GM23248 (cell line): ENCODE data around the gene NUP160. TPM values are rescaled to one million over a fixed set of nuclear protein-coding genes. Genes with fewer than 3 reads are reported as not detected.
"Not testable (repeated sequence)": the region's sequence is repeated elsewhere in the genome, so short reads cannot be mapped to it uniquely, and the experiment has no call there.

ENCODE experiments used
- DNase-seq: peaks from one replicate; pipeline ENCODE4 v3.0.0-alpha.2; 2015
- H2AFZ ChIP-seq: fragments of 200-600 bp; sonication (generic); 2 replicates; pipeline ENCODE4 v1.6.1; 2016; ENCODE audit warnings: antibody characterized with exemption
- H3F3A ChIP-seq: fragments of 200-600 bp; sonication (generic); 2 replicates; pipeline ENCODE4 v1.6.1; 2016; ENCODE audit warnings: mild to moderate bottlenecking, antibody characterized with exemption, mixed run types; ENCODE audit not compliant: insufficient read depth
- H3K27ac ChIP-seq: fragments of 200-600 bp; sonication (generic); 2 replicates; pipeline ENCODE4 v1.5.1; 2016; ENCODE audit warnings: mild to moderate bottlenecking
- H3K27me3 ChIP-seq: fragments of 200-600 bp; sonication (generic); replicated peaks from 2 replicates; pipeline ENCODE4 v1.6.1; 2016; ENCODE audit warnings: mild to moderate bottlenecking; ENCODE audit not compliant: insufficient read depth
- H3K36me3 ChIP-seq: fragments of 200-600 bp; sonication (generic); 2 replicates; pipeline ENCODE4 v1.6.1; 2016; ENCODE audit warnings: low read depth, mild to moderate bottlenecking
- H3K4me1 ChIP-seq: fragments of 200-600 bp; sonication (generic); 2 replicates; pipeline ENCODE4 v1.6.1; 2016; ENCODE audit warnings: mild to moderate bottlenecking; ENCODE audit not compliant: insufficient read depth
- H3K4me2 ChIP-seq: fragments of 200-600 bp; sonication (generic); one replicate; pipeline ENCODE4 v1.6.1; 2016; ENCODE audit warnings: mild to moderate bottlenecking; ENCODE audit not compliant: unreplicated experiment
- H3K4me3 ChIP-seq: fragments of 200-600 bp; sonication (generic); 2 replicates; pipeline ENCODE4 v1.5.1; 2016; ENCODE audit warnings: mild to moderate bottlenecking
- H3K79me2 ChIP-seq: fragments of 200-600 bp; sonication (generic); 2 replicates; pipeline ENCODE4 v1.6.1; 2016; ENCODE audit warnings: mild to moderate bottlenecking; ENCODE audit not compliant: insufficient read depth
- H3K9ac ChIP-seq: fragments of 200-600 bp; sonication (generic); 2 replicates; pipeline ENCODE4 v1.6.1; 2016; ENCODE audit warnings: mild to moderate bottlenecking
- H3K9me2 ChIP-seq: fragments of 200-600 bp; sonication (generic); 2 replicates; pipeline ENCODE4 v1.6.1; 2016; ENCODE audit warnings: mixed run types, mild to moderate bottlenecking, moderate library complexity; ENCODE audit not compliant: insufficient read depth
- H3K9me3 ChIP-seq: fragments of 200-600 bp; sonication (generic); one replicate; pipeline ENCODE4 v1.6.1; 2017; ENCODE audit warnings: low read depth
- H4K20me1 ChIP-seq: fragments of 200-600 bp; sonication (generic); 2 replicates; pipeline ENCODE4 v1.6.0; 2016; ENCODE audit not compliant: insufficient read depth
- EZH2 ChIP-seq: fragments of 200-600 bp; sonication (generic); IDR thresholded peaks from 2 replicates; pipeline ENCODE4 v1.6.1; 2018; ENCODE audit warnings: antibody characterized with exemption, mild to moderate bottlenecking; ENCODE audit not compliant: insufficient read depth, poor library complexity, severe bottlenecking
- EZH2phosphoT487 ChIP-seq: fragments of 200-600 bp; sonication (generic); IDR thresholded peaks from 2 replicates; pipeline ENCODE4 v1.6.1; 2018; ENCODE audit warnings: antibody characterized with exemption, moderate library complexity, mild to moderate bottlenecking, low read depth; ENCODE audit not compliant: insufficient read depth
- WGBS, 2 experiments: methylation state at CpG; one replicate each; pipeline ENCODE4 v1.1.6; 2015 to 2017; ENCODE audit warnings: low lambda C conversion rate in 2 of 2, low coverage in 1 of 2; ENCODE audit errors: missing lambda C conversion rate in 2 of 2; 5-methylcytosine and 5-hydroxymethylcytosine counted together
- in situ Hi-C: fragments of 300-500 bp; cut with MboI; formaldehyde crosslinking; loops from 2 replicates; pipeline ENCODE4 v1.15.0; 2020
- polyA plus RNA-seq: library from polyadenylated mRNA; unstranded; fragments of >200 nt; fragmentation: Nextera tagmentation; extraction: Ambion mirVana; gene quantifications from 2 replicates; pipeline ENCODE4 v1.2.1, GENCODE V29; 2016
- total RNA-seq: library from RNA; depleted of rRNA; stranded (reverse); fragments of >200 nt; shearing (Covaris generic); gene quantifications from 2 replicates; pipeline ENCODE4 v1.2.3, GENCODE V29; 2014; rRNA removed

The NUP160 gene, protein sequence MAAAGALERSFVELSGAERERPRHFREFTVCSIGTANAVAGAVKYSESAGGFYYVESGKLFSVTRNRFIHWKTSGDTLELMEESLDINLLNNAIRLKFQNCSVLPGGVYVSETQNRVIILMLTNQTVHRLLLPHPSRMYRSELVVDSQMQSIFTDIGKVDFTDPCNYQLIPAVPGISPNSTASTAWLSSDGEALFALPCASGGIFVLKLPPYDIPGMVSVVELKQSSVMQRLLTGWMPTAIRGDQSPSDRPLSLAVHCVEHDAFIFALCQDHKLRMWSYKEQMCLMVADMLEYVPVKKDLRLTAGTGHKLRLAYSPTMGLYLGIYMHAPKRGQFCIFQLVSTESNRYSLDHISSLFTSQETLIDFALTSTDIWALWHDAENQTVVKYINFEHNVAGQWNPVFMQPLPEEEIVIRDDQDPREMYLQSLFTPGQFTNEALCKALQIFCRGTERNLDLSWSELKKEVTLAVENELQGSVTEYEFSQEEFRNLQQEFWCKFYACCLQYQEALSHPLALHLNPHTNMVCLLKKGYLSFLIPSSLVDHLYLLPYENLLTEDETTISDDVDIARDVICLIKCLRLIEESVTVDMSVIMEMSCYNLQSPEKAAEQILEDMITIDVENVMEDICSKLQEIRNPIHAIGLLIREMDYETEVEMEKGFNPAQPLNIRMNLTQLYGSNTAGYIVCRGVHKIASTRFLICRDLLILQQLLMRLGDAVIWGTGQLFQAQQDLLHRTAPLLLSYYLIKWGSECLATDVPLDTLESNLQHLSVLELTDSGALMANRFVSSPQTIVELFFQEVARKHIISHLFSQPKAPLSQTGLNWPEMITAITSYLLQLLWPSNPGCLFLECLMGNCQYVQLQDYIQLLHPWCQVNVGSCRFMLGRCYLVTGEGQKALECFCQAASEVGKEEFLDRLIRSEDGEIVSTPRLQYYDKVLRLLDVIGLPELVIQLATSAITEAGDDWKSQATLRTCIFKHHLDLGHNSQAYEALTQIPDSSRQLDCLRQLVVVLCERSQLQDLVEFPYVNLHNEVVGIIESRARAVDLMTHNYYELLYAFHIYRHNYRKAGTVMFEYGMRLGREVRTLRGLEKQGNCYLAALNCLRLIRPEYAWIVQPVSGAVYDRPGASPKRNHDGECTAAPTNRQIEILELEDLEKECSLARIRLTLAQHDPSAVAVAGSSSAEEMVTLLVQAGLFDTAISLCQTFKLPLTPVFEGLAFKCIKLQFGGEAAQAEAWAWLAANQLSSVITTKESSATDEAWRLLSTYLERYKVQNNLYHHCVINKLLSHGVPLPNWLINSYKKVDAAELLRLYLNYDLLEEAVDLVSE (N-terminal part only)
- 21.0 and 23.1 TPM in 2 replicates for total RNA-seq
- 18.0 and 19.5 TPM in 2 replicates for polyA plus RNA-seq

DNA sequence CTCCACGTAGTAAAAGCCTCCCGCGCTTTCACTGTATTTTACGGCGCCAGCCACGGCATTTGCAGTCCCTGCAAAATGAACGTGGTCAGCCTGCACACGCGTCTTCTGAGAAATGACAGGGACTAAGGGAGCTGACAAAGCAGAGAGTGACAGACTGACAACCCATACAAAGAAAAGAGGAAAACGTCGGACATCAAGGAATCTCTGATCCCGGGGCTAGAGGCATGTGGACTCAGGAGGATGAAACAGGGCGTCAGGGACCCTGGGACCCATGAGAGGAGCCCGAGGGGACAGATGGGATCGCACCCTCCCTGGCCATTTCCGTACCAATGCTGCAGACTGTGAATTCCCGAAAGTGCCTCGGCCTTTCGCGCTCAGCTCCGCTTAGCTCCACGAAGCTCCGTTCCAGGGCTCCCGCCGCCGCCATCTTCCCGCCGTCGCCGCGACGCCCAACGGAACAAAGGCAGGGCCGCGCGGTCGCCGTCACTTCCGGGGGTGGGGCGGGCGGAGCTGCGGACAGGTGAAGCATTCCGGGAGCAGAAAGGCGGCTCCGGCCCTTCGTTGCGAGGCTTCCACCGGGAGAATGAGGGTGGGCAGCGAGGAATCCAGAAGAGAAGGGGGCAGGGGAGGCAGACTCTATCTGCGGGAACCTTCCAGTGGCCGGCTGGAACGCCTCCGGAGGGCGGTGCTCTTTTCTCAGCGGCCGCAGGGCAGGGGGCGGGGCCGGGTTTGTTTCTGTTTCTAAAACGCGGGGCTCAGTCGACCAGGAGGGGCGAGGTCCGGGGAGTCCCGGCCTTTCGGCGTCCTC lies at the start of gene NUP160:
Gene NUP160, minus strand, starts transcription at position 459 of the 808 bp plus-strand sequence. Its CDS starts 32 bp downstream, at position 427.
- peak; percentile 82 for DNase-seq
- no peak for TF ChIP-seq EZH2phosphoT487
- TF ChIP-seq EZH2: no peak
- H4K20me1 ChIP-seq: no peaks in the 10 kb centered on the region
- in situ Hi-C loops: loop anchor here (10.0 kb wide), 1 partner anchor 77 kb away; no protein-coding TSS in a partner anchor
- peak within 1 kb of the TSS; percentile 85 for H3K9ac ChIP-seq
- H3K36me3 ChIP-seq: peaks cover 4% of the 10 kb centered on the region; the same call in 1 of the 2 replicates
- 0 to 1% methylated on average over 51 to 66 of the region's 66 CpGs for whole genome bisulfite sequencing, 2 experiments
- H3K9me2 ChIP-seq: no peaks in the 10 kb centered on the region
- H3F3A ChIP-seq: no peaks in the 10 kb centered on the region
- H3K9me3 ChIP-seq: no peaks in the 10 kb centered on the region
- peaks cover 7% of the 10 kb centered on the region for H3K4me1 ChIP-seq
- H3K4me2 ChIP-seq: peak within 1 kb of the TSS; percentile 78
- peaks cover 49% of the 10 kb centered on the region for H3K79me2 ChIP-seq
- H2AFZ ChIP-seq: peak within 1 kb of the TSS; percentile 98
- H3K4me3 ChIP-seq: peak within 1 kb of the TSS; percentile 92
- peak within 1 kb of the TSS; percentile 52 for H3K27ac ChIP-seq
- no peaks in the 10 kb centered on the region for H3K27me3 ChIP-seq

DNA sequence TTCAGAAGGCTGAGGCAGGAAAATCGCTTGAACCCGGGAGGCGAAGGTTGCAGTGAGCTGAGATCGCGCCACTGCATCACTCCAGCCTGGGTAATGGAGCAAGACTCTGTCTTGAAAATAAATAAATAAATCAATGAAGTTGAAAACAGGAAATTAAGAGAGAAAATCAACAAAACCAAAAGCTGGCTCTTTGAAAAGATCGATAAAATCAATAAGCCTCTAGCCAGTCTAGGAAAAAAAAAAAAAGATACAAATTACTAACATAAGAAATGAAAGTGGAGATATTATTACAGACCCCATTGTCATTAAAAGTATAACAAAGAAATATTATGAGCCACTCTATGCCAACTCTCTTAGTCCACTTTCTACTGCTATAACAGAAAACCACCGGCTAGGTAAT lies 48.0 kb upstream of the NUP160 start:
- TF ChIP-seq EZH2phosphoT487 (no peak), EZH2 (no peak)
- no peaks in the 10 kb centered on the region for H4K20me1 ChIP-seq
- 94 to 96% methylated on average over 7 of the region's 7 CpGs for WGBS, 2 experiments
- in situ Hi-C loops: no loop called here
- no peak overlapping the region for H3K4me2 ChIP-seq
- H3K9me2 ChIP-seq: no peaks in the 10 kb centered on the region
- no peak for DNase-seq
- H3F3A ChIP-seq: no peaks in the 10 kb centered on the region
- no peaks in the 10 kb centered on the region for H3K4me1 ChIP-seq
- no peak overlapping the region for H3K27ac ChIP-seq
- no peak overlapping the region for H3K4me3 ChIP-seq
- no peaks in the 10 kb centered on the region for H3K79me2 ChIP-seq
- H3K27me3 ChIP-seq: no peaks in the 10 kb centered on the region
- H3K9ac ChIP-seq: no peak overlapping the region
- no peaks in the 10 kb centered on the region for H3K36me3 ChIP-seq
- no peak overlapping the region for H2AFZ ChIP-seq
- H3K9me3 ChIP-seq: no peaks in the 10 kb centered on the region

DNA sequence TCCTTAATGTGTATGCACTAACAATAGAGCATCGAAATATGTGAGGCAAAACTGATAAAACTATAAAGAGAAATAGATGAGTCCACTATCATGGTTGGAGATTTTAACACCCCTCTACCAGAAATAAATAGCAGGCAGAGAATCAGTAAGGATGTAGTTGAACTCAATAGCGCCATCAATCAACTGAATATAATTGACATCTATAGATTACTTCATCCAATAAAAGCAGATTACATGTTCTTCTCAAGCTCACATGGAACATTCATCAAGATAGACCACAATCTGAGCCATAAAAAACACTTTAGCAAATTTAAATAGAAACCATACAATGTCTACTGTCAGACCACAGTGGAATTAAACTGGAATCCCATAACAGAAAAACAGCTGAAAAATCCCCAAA lies 46.9 kb upstream of the NUP160 start:
- Histone ChIP-seq H3K79me2 (no peaks in the 10 kb centered on the region), H3K27ac (no peak overlapping the region), H3K36me3 (no peaks in the 10 kb centered on the region), H3K4me2 (no peak overlapping the region), H3K4me3 (no peak overlapping the region), H3K27me3 (no peaks in the 10 kb centered on the region), H3K9me2 (no peaks in the 10 kb centered on the region), H3K9ac (no peak overlapping the region), H3F3A (no peaks in the 10 kb centered on the region), H2AFZ (no peak overlapping the region), H3K4me1 (peaks cover 4% of the 10 kb centered on the region; the same call in 1 of the 2 replicates), H4K20me1 (no peaks in the 10 kb centered on the region), H3K9me3 (no peaks in the 10 kb centered on the region)
- TF ChIP-seq EZH2phosphoT487: no peak
- no peak for TF ChIP-seq EZH2
- DNase-seq: no peak
- WGBS, 2 experiments: 96 to 98% methylated on average over 2 of the region's 2 CpGs
- in situ Hi-C loops: no loop called here

DNA sequence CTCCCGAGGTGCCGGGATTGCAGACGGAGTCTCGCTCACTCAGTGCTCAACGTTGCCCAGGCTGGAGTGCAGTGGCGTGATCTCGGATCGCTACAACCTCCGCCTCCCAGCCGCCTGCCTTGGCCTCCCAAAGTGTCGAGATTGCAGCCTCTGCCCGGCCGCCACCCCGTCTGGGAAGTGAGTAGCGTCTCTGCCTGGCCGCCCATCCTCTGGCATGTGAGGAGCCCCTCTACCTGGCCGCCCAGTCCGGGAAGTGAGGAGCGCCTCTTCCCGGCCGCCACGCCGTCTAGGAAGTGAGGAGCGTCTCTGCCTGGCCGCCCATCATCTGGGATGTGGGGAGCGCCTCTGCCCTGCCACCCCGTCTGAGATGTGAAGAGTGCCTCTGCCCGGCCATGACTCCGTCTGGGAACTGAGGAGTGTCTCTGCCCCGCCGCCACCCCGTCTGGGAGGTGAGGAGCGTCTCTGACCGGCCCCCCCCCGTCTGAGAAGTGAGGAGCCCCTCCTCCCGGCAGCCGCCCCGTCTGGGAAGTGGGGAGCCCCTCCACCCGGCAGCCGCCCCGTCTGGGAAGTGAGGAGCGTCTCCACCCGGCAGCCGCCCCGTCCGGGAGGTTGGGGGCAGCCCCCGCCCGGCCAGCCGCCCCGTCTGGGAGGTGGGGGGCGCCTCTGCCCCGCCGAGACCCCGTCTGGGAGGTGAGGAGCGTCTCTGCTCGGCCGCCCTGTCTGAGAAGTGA lies 44.6 kb upstream of the NUP160 start:
- H3K79me2 ChIP-seq, H3K9me3 ChIP-seq, H3K27me3 ChIP-seq, H3K9me2 ChIP-seq, H3K4me1 ChIP-seq, in situ Hi-C loops, H3F3A ChIP-seq, H3K4me3 ChIP-seq, H4K20me1 ChIP-seq, H3K36me3 ChIP-seq, H3K4me2 ChIP-seq, H2AFZ ChIP-seq, H3K27ac ChIP-seq, DNase-seq, H3K9ac ChIP-seq: not testable (repeated sequence)
- WGBS, 2 experiments: 75 to 76% methylated on average over 16 to 43 of the region's 57 CpGs
